ENCODE results near the gene SCUBE1.

- TF ChIP-seq FOXM1 (IDR thresholded peaks at IDR 0.05; ENCODE audit: borderline replicate concordance, low read depth) = no peak
- no peak for TF ChIP-seq EGR1 (IDR thresholded peaks at IDR 0.05)
- no peak for TF ChIP-seq NFIC (IDR thresholded peaks at IDR 0.05)
- no peak for TF ChIP-seq EP300 (IDR thresholded peaks at IDR 0.05; ENCODE audit: borderline replicate concordance)
- TF ChIP-seq ZBTB7A (IDR thresholded peaks at IDR 0.05; ENCODE audit: low read depth) = no peak
- TF ChIP-seq CEBPB (IDR thresholded peaks at IDR 0.05) = no peak
- TF ChIP-seq YY1 (IDR thresholded peaks at IDR 0.05; ENCODE audit: low read depth) = no peak
- TF ChIP-seq USF1 (IDR thresholded peaks at IDR 0.05) = no peak
- no peak for TF ChIP-seq TAF1 (IDR thresholded peaks at IDR 0.05; ENCODE audit: low read depth)
- TF ChIP-seq MAX (IDR thresholded peaks at IDR 0.05) = no peak
- no peak for TF ChIP-seq RAD21 (IDR thresholded peaks at IDR 0.05; ENCODE audit: low read depth)
- no peak for TF ChIP-seq TEAD4 (IDR thresholded peaks at IDR 0.05)
Measured at GRCh38 chr22:43211941-43212433, 131.2 kb downstream of the SCUBE1 start.
